ENCODE results near the gene UBA5. TPM values are rescaled to one million over a fixed set of nuclear protein-coding genes. Genes with fewer than 3 reads are reported as not detected.

Gene UBA5
- total RNA-seq, 1 experiment from 2014 or later, result 38.6 TPM

GRCh38 chr3:132695422-132695821 lies 35.3 kb downstream of the UBA5 start:
- ChIA-PET POLR2A (no interaction called here), CTCF (no interaction called here)
- no peak for DNase-seq (ENCODE audit: low spot score)
- no peak for ATAC-seq
- H3K4me1 Mint-ChIP-seq, result no peaks in the 10 kb centered on the region
- H3K27ac Mint-ChIP-seq, result no peak overlapping the region
- H3K9me3 Mint-ChIP-seq, result no peaks in the 10 kb centered on the region
- TF ChIP-seq NR2C2 (CRISPR knock-in tag; IDR thresholded peaks at IDR 0.05) (no peak), PRDM15 (CRISPR knock-in tag; IDR thresholded peaks at IDR 0.05) (no peak), ZBTB43 (CRISPR knock-in tag; IDR thresholded peaks at IDR 0.05) (no peak), JAZF1 (CRISPR knock-in tag; IDR thresholded peaks at IDR 0.05) (no peak), USF2 (CRISPR knock-in tag; IDR thresholded peaks at IDR 0.05) (no peak), JUN (CRISPR knock-in tag; IDR thresholded peaks at IDR 0.05) (no peak), ZNF512 (CRISPR knock-in tag; IDR thresholded peaks at IDR 0.05; ENCODE audit: borderline replicate concordance) (no peak), USF1 (CRISPR knock-in tag; IDR thresholded peaks at IDR 0.05) (no peak), MYBL2 (CRISPR knock-in tag; IDR thresholded peaks at IDR 0.05) (no peak)
- no peaks in the 10 kb centered on the region for H3K27me3 Mint-ChIP-seq (ENCODE audit: low read depth)
- H3K4me3 Mint-ChIP-seq, result no peak overlapping the region
- H3K36me3 Mint-ChIP-seq, result peaks cover 25% of the 10 kb centered on the region

- Mint-ChIP-seq H3K4me3 (no peak overlapping the region), H3K27ac (no peak overlapping the region), H3K36me3 (peaks cover 36% of the 10 kb centered on the region), H3K27me3 (ENCODE audit: low read depth) (no peaks in the 10 kb centered on the region), H3K4me1 (no peaks in the 10 kb centered on the region), H3K9me3 (no peaks in the 10 kb centered on the region)
- ATAC-seq, result no peak
- no peak for DNase-seq (ENCODE audit: low spot score)
- TF ChIP-seq MAX (CRISPR knock-in tag; IDR thresholded peaks at IDR 0.05), result no peak
- TF ChIP-seq GRHL2 (CRISPR knock-in tag; IDR thresholded peaks at IDR 0.05; ENCODE audit: insufficient replicate concordance, severe bottlenecking), result no peak
- TF ChIP-seq FOXJ3 (CRISPR knock-in tag; IDR thresholded peaks at IDR 0.05; ENCODE audit: borderline replicate concordance), result no peak
- TF ChIP-seq IRF2 (CRISPR knock-in tag; IDR thresholded peaks at IDR 0.05; ENCODE audit: borderline replicate concordance, low read depth), result no peak
- TF ChIP-seq NFE2L1 (CRISPR knock-in tag; IDR thresholded peaks at IDR 0.05), result no peak
- TF ChIP-seq USF2 (CRISPR knock-in tag; IDR thresholded peaks at IDR 0.05), result no peak
- no peak for TF ChIP-seq PREB (CRISPR knock-in tag; IDR thresholded peaks at IDR 0.05; ENCODE audit: borderline replicate concordance)
- no peak for TF ChIP-seq FOXP1 (CRISPR knock-in tag; IDR thresholded peaks at IDR 0.05; ENCODE audit: borderline replicate concordance)
- TF ChIP-seq ZNF512 (CRISPR knock-in tag; IDR thresholded peaks at IDR 0.05; ENCODE audit: borderline replicate concordance), result no peak
- no peak for TF ChIP-seq ZNF423 (CRISPR knock-in tag; IDR thresholded peaks at IDR 0.05)
- TF ChIP-seq FOXK1 (CRISPR knock-in tag; IDR thresholded peaks at IDR 0.05), result no peak
- ChIA-PET CTCF (no interaction called here), POLR2A (no interaction called here)
Measured at GRCh38 chr3:132703733-132704132, 43.6 kb downstream of the UBA5 start.

Measured in WTC11 (cell line).